HG03095 (cell line): ENCODE data around the gene SPSB4.

Experiments used
- ATAC-seq: cut with Tn5 transposase; IDR thresholded peaks from one replicate; pipeline ENCODE4 v1.9.1; 2021; ENCODE audit warnings: moderate library complexity; ENCODE audit not compliant: unreplicated experiment

Gene SPSB4

GRCh38 chr3:141150081-141150830 lies 99.1 kb downstream of the SPSB4 start:
- no peak for ATAC-seq

GRCh38 chr3:141150931-141151330 lies 99.8 kb downstream of the SPSB4 start:
- no peak for ATAC-seq

GRCh38 chr3:141151439-141151838 lies 100.3 kb downstream of the SPSB4 start:
- ATAC-seq, result no peak

GRCh38 chr3:141152130-141152529 lies 101.0 kb downstream of the SPSB4 start:
- no peak for ATAC-seq

GRCh38 chr3:141152801-141153678 lies 101.9 kb downstream of the SPSB4 start:
- ATAC-seq, result no peak

GRCh38 chr3:141153679-141153966 lies 102.5 kb downstream of the SPSB4 start:
- no peak for ATAC-seq

GRCh38 chr3:141164852-141165251 lies 113.7 kb downstream of the SPSB4 start:
- no peak for ATAC-seq

- no peak for ATAC-seq
These were observed 116.5 kb downstream of the SPSB4 start for GRCh38 chr3:141167681-141168080.

GRCh38 chr3:141170678-141171295 lies 119.6 kb downstream of the SPSB4 start:
- ATAC-seq, result no peak

- ATAC-seq, result no peak
These were observed 123.5 kb downstream of the SPSB4 start for GRCh38 chr3:141174674-141175073.

GRCh38 chr3:141176775-141177174 lies 125.6 kb downstream of the SPSB4 start:
- no peak for ATAC-seq

GRCh38 chr3:141178026-141178425 lies 126.9 kb downstream of the SPSB4 start:
- no peak for ATAC-seq

- no peak for ATAC-seq
These were observed 127.4 kb downstream of the SPSB4 start for GRCh38 chr3:141178551-141178950.

- ATAC-seq, result no peak
These were observed 128.8 kb downstream of the SPSB4 start for GRCh38 chr3:141179983-141180382.

- no peak for ATAC-seq
These were observed 130.0 kb downstream of the SPSB4 start for GRCh38 chr3:141181196-141181595.

- no peak for ATAC-seq
These were observed 130.7 kb downstream of the SPSB4 start for GRCh38 chr3:141181819-141182218.

GRCh38 chr3:141183606-141184005 lies 132.5 kb downstream of the SPSB4 start:
- no peak for ATAC-seq

GRCh38 chr3:141184430-141184829 lies 133.3 kb downstream of the SPSB4 start:
- ATAC-seq, result no peak

GRCh38 chr3:141191097-141191749 lies 140.1 kb downstream of the SPSB4 start:
- no peak for ATAC-seq

GRCh38 chr3:141192345-141192744 lies 141.2 kb downstream of the SPSB4 start:
- peak; percentile 99 for ATAC-seq

GRCh38 chr3:141193066-141193830 lies 142.1 kb downstream of the SPSB4 start:
- no peak for ATAC-seq
